ENCODE data around the gene OTOGL.
"Not testable (repeated sequence)": the region's sequence is repeated elsewhere in the genome, so short reads cannot be mapped to it uniquely, and the experiment has no call there.

GRCh38 chr12:80149547-80150313, 50.4 kb downstream of the OTOGL start:
- not testable (repeated sequence) for TF ChIP-seq CTCF, POLR2A, EP300 (IDR thresholded peaks at IDR 0.05)

All from ovary (tissue), 3 donors.